ENCODE measurements around the gene DENND1C. TPM values are rescaled to one million over a fixed set of nuclear protein-coding genes. Genes with fewer than 3 reads are reported as not detected.
A peak's percentile ranks its signal among the peaks of the same experiment; 100 is the strongest.

Gene DENND1C
- total RNA-seq, 1 donor from 2014 or later: 8.7 TPM

DNA sequence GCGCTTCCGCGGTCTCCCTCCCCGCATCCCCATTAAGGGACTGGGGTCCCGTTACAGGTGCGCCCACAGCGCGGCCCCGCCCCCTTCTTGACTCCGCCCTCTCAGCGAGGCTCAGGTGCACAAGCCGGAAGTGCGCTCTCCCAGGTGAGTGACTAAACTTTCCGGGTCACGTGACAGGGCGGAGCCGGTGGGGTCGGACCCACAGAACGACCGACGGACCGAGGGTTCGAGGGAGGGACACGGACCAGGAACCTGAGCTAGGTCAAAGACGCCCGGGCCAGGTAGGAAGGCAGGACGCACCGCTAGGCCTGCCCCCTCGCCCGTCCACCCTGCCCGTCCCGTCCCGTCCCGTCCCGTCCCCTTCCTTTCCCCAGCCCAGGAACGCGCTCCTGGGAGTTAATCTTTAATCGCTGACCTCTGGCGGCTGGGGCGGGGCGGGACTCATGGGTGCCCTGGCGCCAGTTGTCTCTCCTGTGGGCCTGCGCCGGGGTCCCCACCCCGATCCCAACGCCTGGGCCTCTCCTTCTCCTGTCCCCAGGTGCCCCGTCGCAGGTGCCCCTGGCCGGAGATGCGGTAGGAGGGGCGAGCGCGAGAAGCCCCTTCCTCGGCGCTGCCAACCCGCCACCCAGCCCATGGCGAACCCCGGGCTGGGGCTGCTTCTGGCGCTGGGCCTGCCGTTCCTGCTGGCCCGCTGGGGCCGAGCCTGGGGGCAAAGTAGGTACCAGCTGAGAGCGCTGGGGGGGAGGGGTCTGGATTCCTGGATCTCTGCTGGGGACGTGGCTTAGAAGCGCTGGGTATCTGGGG lies 17.3 kb downstream of the DENND1C start, which contains the start of gene CRB3:
Gene CRB3 (plus strand): TSS at position 202 of the 804 bp plus-strand sequence. CDS start 431 bp downstream, at position 633.
- Histone ChIP-seq H3K4me1 (peaks cover under 1% of the 10 kb centered on the region), H3K27ac (peak within 1 kb of the TSS; percentile 75), H3K36me3 (no peaks in the 10 kb centered on the region), H3K27me3 (peaks cover 11% of the 10 kb centered on the region), H3K9me3 (no peaks in the 10 kb centered on the region), H3K4me3 (peak within 1 kb of the TSS; percentile 54)
- TF ChIP-seq, protein P1, sequence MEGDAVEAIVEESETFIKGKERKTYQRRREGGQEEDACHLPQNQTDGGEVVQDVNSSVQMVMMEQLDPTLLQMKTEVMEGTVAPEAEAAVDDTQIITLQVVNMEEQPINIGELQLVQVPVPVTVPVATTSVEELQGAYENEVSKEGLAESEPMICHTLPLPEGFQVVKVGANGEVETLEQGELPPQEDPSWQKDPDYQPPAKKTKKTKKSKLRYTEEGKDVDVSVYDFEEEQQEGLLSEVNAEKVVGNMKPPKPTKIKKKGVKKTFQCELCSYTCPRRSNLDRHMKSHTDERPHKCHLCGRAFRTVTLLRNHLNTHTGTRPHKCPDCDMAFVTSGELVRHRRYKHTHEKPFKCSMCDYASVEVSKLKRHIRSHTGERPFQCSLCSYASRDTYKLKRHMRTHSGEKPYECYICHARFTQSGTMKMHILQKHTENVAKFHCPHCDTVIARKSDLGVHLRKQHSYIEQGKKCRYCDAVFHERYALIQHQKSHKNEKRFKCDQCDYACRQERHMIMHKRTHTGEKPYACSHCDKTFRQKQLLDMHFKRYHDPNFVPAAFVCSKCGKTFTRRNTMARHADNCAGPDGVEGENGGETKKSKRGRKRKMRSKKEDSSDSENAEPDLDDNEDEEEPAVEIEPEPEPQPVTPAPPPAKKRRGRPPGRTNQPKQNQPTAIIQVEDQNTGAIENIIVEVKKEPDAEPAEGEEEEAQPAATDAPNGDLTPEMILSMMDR (IDR thresholded peaks at IDR 0.05): no peak
- intact Hi-C loops (cut with DNase I): no loop called here
- DNase-seq (peak; percentile 96), ATAC-seq (peak; percentile 67)

DNA sequence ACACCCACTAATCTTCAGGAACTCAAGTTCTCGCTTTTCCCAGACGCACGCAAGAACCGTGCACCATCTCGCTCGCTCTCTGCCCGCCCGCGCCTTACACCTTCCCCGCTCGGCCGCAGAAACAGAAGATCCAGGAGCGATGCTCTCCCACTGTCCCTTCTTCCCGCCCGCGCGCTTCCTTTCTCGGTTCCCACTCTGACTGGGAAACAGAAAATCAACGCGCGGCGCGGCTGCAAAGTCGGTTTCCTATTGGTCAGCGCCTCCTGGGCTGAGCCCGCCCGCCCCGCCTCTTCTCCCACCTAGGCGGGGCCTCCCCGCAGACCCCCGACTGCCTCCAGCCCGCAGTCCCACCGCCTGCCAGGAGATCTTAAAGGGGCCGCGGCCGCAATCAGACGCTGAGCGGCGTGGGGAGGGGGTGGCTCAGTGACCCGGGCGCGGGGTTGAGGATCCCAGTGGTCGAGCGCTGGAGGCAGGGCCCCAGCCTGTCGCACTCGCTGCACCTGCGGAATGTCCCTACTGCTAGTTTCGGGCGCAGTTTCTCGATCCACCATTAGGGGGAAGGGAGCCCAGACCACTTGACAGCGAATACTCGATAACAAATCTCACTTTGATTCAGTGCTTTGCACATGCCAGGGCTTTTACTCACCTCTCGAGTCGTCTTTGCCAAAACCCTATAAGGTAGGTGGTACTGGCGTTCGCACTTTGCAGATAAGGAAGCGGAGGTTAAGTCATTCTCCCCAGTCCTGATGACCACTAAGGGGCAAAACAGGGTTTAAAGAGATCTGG lies 21.3 kb downstream of the DENND1C start:
- TF ChIP-seq, protein P1 (IDR thresholded peaks at IDR 0.05): peak; percentile 56
- H3K4me1 ChIP-seq: peaks cover 10% of the 10 kb centered on the region
- intact Hi-C loops (cut with DNase I): no loop called here
- DNase-seq (peak; percentile 98), ATAC-seq (peak; percentile 89)
- peak overlapping the region; percentile 83 for H3K27ac ChIP-seq
- H3K9me3 ChIP-seq: no peaks in the 10 kb centered on the region
- H3K27me3 ChIP-seq: peaks cover 11% of the 10 kb centered on the region
- H3K36me3 ChIP-seq: no peaks in the 10 kb centered on the region
- H3K4me3 ChIP-seq: peak overlapping the region; percentile 84

GRCh38 chr19:6459262-6460098 lies 22.1 kb downstream of the DENND1C start, which contains the start of gene SLC25A23:
Gene SLC25A23 (minus strand): TSS chr19:6459792. CDS start chr19:6459628, 164 bp downstream.
- Histone ChIP-seq H3K27me3 (peaks cover 9% of the 10 kb centered on the region), H3K27ac (peak within 1 kb of the TSS; percentile 83), H3K36me3 (no peaks in the 10 kb centered on the region), H3K4me3 (peak within 1 kb of the TSS; percentile 84), H3K4me1 (peaks cover 10% of the 10 kb centered on the region), H3K9me3 (no peaks in the 10 kb centered on the region)
- TF ChIP-seq, protein P1 (IDR thresholded peaks at IDR 0.05): no peak
- peak; percentile 89 for DNase-seq
- intact Hi-C loops (cut with DNase I): no loop called here
- ATAC-seq: peak; percentile 67

- TF ChIP-seq, protein P1 (IDR thresholded peaks at IDR 0.05): no peak
- no peak overlapping the region for H3K27ac ChIP-seq
- DNase-seq: no peak
- peak; percentile 6 for ATAC-seq
- peaks cover 10% of the 10 kb centered on the region for H3K4me1 ChIP-seq
- H3K9me3 ChIP-seq: peaks cover 4% of the 10 kb centered on the region
- intact Hi-C loops (cut with DNase I): no loop called here
- peak overlapping the region; percentile 84 for H3K4me3 ChIP-seq
- H3K36me3 ChIP-seq: no peaks in the 10 kb centered on the region
- H3K27me3 ChIP-seq: peaks cover 2% of the 10 kb centered on the region
Observed at GRCh38 chr19:6458695-6459261, 22.8 kb downstream of the DENND1C start.
